Activated naive CD8-positive, alpha-beta T cell treated with anti-CD3 and anti-CD28 coated beads, Interleukin-2, amount 50 U/mL, for 16 hours (primary cell): ENCODE measurements around the gene TAF10.

Experiments used
- DNase-seq: peaks from one replicate; pipeline ENCODE4 v3.0.0-alpha.2; 2020; ENCODE audit warnings: low read depth, low spot score

The TAF10 gene

DNA sequence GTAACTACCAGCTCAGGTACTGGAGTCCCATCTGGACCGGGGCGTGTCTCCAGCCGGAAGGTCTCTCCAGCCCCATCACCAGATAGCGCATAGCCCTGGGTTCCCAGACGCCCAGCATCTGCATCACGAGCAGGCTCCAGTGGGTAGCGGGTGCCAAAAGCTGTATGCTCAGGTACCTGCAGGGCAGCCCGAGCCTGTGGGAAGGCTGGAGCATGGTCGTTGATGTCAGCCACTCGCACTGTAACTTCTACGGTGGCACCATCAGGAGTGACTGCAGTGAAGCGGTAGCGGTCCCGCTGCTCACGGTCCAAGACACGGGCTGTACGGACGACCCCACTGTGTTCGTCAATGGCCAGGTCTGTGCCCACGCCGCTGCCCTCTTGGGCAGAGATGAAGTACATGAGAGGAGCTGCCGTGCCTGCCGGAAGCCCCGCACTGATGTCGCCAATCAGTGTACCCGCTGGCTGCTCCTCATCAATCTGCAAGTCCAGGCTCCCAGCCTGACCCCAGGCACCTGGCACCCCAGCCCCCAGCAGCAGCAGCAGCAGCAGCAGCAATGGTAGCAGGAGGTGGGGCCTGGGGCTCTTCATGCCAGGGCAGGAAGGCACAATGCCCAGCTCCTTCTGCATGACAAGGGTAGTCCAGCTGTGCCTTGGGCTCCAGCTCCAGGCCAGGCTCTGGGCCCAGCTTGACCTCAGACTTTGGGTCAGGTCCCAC lies 29.1 kb upstream of the TAF10 start:
- no peak for DNase-seq

DNA sequence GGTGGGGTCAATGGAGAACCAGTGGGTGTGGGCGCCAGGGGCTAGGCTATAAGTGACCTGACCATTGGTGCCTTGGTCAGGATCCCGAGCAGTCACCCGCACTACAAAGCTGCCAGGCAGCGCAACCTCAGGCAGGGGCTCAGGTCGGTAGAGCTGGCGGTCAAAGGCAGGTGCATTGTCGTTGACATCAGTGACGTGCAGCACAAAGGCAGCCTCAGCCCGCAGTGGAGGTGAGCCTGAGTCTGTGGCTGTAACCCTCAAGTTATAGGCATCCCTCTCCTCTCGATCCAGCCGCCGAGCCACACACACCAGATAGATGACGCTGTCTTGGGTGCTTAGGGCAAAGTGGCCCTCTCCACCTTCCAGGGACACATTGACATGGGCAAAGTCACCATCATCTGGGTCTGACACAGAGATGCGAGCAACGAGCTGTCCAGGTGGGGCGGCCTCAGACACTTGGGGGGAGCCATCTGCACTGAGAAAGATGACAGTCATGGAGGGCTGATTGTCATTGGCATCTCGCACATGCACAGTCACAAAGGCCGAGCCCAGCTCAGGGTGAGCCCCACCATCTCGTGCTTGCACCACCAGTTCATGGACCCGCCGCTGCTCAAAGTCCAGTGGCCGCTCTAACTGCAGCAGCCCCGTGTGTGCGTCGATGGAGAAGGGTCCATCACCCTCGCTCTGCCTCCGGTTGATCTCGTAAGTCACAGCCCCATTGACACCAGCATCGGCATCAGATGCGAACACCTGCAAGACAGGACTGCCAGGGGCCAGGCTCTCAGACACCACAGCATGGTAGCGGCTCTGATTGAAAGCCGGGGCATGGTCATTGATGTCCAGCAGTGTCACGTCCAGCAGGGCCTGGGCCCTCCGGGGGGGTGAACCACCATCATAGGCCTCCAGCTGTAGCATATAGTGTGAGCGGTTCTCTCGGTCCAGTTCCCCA lies 28.3 kb upstream of the TAF10 start:
- no peak for DNase-seq

DNA sequence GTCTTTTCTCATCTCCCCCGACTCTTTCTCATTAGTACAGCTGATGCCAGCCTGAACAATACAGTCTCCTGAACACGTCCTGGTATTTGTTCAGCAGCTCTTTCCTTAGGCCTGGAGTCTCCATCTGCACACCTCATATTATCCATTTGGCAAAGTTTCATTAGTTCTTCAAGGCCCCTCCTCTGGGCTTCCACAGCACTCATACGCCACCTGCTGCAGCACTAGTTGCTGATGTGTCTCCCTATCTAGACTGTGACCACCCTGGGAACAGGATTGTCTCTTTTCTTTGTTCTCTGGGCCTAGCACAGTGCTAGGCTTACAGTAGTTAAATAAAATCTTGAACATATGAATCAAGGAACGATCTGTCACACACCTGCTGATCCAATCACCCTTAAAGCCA lies 26.4 kb upstream of the TAF10 start:
- no peak for DNase-seq

DNA sequence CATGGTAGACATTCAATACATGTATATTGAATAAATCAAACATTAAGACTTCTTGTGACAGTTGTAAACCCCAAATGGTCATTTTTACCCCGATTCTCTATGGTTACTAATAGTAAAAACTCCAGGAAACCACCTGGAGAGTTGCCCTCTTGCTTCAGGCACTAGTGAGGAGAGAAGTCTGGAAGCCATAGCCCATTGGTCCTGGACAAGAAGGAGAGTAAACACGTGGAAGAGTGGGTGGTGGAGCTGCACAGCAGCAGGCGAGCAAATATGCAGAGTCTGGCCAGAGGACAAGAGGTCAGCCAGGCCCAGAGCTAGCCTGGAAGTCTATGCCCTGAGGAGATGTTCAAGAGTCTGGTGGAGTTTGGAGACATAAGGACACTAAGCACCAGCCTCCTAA lies 25.9 kb upstream of the TAF10 start:
- DNase-seq = no peak

DNA sequence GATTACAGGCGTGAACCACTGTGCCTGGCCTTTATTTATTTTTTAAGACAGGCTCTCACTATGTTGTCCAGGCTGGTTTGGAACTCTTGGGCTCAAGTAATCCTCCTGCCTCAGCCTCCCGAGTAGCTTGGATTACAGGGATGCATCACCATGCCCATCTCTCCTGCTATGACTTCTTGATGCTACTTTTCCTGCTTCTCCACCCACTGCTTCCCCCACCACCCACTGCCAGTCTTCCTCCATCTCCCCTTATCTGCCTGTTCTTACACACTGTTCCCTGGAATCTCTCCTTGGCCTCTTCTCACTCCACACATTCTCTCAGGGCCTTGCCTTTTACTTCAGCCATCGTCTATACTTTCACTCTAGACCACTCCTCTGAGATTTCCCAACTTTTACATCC lies 24.5 kb upstream of the TAF10 start:
- no peak for DNase-seq

DNA sequence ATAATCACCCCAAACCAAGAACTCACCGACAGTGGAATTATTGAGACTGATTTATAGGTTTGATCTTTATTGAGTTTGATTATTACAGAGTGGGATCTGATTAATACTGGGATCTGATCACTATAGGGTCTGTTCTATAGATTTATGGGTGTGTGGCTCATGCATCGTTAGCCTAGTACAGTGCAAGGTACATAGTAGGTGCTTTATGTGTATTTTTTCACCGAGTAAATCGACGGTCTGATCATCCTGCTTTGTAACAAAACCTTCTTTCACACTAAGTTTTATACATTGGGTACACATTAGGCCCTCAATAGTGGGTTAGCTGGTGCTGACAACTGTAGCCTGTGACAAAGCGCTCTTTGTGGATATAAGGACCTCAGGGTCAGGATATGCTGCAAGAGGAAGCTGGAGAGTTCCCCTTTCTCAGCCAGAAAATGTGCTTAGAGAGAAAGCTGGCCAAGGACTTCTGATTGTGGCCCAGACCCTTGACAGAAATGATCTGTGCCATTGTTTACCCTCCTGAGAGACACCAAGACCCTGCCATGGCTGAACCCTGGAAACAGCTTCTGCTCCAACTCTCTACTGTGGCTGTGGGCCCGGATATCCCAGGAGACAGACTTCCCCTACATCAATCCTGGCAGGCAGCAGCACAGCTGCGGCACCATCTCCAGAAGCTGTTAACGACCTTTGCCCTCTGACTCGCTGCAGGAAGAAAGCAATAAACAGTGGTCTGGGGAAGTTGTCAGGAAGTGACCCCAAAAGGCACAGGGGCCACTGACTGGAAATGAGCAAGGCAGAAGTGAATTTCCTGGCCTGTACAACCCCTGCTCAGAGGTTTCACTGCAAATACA lies 23.3 kb upstream of the TAF10 start:
- no peak for DNase-seq

DNA sequence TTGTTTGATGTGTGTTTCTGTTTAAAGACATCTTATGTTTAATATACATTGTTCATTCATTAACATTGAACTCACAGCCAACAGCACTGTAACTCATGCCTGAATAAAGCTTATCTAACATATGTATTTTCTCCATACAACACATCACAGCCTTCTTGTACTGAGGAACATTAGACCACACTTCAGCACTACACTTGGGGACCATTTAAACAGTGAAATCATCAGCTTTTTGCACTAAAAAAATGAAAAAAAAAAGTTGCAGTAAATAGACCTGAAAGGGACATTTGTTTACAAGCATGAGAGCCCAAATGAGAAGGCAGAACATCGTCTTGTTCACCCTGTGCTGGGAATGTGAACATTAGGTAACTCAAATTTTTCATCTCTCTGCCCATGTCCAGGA lies 22.5 kb upstream of the TAF10 start:
- no peak for DNase-seq

DNA sequence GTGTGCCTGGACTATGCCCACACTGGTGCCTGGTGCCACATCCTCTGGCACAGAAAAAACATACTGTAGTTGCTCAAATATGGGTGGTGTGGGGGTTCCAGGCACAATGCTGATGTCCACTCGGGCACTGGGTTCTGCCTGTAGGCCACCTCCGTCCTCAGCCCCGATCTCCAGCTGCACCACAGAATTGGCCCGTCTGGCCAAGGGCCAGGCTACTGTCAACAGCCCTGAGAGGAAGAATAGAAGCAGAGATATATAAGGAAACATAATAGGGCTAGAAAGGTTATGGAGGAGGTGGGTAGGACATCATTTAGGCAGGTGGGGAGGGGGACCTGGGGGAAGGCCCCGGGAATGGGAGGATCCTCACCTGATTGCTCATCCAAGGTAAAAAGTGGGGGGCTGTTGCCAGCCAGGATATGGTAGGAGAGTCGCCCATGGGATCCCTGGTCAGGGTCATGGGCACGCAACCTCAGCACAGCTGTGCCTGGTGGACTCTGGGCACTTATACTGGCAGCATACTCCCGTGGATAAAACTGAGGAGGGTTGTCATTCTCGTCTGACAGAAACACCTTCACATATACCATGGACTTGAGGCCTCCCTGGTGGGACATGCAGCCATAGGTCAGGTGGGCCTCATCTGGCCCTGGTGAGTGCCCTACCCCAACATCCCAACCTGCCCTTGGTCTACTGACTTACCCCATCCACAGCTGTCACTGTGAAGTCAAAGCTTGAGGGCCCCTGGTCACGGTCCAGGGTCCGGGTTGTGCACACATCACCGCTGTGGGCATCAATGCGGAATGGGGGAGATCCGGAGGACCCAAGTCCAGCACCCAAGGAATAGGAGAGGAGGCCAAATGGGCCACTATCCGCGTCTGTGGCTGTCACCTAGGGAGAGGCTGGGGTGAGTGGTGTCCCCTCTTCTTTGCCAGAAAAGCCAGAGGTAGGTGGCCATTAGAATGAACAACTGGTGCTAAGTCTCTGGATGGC lies 21.7 kb upstream of the TAF10 start:
- no peak for DNase-seq

DNA sequence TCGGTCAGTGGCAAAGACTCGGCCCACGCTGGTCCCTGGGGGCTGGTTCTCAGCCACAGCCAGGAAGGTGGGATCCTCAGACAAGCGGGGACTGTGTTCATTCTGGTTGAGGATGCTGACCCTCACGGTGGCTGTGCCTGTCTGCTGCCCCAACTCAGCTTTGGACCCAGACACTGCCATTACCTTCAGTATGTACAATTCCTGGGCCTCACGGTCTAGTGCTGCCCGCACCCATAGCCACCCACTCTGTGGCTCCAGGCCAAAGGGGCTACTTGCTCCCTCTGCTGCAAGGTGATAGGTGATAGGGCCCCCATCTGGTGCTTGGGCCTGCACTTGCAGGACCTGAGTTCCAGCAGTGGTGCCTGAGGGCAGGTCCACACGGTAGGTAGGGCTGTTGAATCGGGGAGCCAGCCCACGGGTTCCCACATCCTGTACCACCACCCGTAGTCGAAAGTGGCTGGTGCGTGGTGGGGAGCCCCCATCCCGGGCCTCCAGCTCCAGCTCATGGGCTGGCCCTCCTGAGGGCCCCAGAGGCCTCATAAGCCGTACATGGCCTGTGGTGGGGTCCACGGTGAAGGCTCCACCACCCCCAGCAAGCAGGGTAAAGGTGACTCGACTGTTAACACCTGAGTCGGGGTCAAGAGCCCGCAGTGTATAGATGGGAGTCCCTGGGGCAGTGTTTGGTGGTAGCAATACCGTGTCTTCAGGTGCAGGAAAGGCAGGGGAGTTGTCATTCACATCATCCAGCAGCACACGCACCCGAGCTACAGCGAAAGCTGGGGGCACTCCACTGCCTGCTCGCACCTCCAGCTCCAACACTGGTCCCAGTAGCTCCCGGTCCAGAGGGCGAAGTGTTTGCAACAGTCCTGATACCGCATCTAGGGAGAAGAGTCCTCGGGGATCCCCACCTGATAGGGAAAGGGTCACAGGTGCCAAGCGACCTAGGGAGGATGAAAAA lies 20.4 kb upstream of the TAF10 start:
- DNase-seq = no peak

DNA sequence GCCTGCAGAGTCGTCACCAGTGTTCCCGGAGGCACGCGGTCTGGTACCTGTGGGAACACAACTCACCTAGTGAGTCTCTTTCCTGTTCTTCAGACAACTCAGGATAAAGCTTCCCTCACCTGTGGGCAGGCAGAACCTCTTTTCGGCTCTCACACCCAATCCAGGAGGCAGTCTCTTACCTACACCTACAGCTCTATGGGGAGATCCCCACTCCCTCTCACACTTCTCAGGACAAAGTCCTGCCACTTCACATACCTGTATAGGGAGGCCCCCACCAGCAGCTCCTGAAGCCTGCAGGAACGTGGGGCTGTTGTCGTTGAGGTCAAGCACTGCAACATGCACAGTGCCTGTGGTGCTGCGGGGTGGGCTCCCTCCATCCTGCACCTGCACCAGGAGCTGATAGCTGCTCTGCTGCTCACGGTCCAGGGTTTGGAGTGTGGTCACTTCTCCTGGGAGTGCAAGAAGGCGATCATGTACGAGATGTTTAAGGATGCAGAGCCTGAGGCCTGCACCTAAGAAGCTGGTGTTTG lies 19.4 kb upstream of the TAF10 start:
- DNase-seq = no peak

DNA sequence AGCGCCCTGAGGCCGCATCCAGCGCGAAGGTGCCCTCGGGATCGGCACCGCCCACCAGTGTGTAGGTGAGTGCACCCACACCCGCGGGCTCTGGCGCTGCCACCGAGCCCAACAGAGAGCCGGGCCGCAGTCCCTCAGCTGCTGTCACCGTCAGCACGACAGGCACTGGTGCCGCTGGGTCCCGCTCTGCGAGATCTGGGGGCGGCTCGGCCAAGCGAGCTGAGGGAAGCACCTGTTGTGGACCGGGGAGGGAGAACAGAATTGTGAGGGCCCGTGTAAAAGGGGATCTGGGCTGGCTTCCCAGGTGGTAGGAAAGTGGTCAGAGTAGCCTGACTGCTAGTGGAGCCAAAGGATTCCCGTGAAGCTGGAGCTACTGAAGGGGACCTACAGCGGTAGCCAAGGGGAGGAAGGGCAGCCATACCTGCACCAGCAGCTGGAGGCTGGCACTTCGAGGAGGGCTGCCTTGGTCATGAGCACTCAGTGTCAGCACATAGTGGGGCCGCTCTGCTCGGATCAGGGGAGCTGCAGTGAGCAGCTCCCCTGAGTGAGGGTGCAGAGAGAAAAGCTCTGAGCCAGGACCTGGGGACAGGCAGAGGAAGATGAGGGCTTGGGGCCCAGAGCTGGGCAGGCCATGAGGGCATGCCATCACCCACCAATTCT lies 18.7 kb upstream of the TAF10 start:
- no peak for DNase-seq

DNA sequence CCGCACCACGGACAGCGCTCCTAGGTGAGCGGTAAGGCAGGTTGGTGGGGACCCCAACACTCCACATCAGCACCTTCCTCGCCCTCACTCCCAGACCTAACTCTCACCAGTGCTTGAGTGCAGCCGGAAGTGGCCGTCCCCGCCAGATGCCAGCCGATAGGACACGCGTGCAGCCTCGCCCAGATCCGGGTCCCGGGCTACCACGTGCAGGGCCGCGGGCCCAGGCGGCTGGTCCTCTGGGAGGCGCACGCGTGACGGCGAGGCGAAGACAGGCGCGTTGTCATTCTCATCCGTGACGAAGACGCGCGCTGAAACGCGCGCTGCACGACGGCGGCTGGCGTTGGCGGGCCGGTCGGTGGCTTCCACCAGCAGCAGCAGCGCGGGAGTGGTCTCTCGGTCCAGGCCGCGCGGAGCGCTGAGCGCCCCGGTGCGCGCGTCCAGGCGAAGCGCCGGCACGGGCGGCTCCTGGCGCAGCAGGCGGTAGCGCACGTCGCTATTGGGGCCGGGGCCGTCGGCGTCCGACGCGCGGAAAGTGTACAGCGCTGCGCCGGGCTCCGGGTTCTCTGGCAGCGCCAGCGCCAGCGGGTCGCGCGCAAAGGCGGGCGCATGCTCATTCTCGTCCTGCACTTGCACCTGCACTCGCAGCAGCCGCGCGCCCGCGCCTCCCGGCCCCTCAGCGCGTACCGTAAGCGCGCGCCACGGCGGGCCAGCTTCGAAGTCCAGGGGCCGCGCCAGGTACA lies 18.0 kb upstream of the TAF10 start:
- DNase-seq = no peak

DNA sequence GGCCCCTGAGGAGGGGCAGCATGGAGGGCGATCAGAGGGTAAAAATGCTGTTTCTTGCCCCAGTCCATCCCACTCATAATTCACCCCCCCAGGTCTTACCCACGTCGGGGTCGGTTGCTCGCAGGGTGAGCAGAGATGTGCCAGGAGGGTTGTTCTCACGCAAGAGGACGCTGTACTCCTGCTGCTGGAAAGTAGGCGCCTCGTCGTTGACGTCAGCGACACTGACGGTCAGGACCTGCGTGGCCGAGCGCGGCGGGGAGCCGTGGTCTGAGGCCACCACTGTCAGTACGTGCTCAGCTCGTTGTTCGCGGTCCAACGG lies 17.5 kb upstream of the TAF10 start:
- no peak for DNase-seq

DNA sequence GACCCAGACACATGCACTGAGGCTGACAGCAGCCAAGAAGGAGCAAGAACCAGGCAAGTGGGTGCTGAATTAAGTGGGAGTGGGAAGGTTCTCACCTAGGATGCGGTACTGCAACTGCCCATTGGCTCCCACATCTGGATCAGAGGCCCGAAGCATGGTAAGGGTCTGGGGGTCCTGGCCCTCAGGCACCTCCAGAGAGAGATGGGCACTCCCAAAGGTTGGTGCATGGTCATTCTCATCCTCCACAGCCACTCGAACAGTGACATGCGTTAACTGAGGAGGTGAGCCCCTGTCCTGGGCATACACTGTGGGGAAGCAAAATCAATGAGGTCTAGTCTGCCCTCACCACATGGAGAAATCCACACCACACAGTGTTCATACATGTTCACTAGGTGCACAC lies 16.5 kb upstream of the TAF10 start:
- DNase-seq = no peak

DNA sequence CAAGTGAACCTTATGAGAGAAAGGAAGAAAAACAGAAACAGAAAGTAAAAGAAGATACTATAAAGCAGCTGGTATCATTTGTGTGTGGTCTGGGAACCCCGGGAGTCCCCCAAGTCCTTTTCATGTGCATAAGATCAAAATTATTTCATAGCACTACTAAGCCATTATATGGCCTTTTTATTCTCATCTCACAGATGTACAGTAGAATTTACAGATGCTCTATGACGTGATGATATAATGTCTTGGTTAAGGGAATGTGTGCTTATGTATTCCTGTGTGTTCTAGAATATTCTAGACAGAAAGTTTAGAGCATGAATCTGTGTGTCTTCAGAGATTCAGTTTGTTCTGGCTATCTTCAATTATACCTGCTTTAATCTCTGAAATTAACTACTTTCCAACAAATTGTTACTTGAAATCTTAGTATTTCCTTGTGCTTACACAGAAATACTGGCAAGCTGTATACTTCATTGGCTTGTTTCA lies 15.8 kb upstream of the TAF10 start:
- DNase-seq = no peak

DNA sequence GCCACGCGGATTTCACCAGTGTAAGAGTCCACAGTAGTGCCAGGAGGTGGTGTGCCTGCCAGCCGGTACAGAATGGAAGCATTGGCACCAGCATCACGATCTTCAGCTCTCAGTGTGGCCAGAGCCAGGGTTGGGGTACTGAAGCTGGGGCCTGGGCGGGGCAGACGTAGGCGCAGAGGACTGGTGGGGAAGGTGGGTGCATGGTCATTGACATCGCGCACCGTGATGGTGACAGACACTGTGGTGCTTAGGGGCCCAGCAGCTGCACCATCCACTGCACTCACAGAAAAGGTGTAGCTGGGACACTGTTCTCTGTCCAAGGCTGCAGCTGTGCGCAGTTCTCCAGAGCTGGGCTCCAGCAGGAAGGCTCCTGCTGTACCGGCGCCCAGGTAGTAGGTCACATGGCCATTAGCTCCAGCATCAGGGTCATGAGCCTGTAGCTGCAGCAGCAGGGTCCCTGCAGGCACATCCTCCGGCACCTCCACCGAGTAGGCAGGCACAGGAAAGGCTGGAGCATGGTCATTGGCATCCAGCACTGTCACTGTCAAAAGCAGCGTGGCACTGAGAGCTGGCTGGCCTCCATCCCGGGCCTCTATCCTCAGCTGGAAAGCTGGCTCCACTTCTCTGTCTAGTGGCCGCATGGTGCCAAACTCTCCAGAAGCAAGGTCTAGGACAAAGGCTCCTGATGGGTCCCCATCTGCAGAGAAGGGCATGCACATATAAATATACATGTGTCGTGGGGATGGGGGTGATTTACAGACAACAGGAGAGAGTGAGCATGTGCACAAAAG lies 15.2 kb upstream of the TAF10 start:
- no peak for DNase-seq

DNA sequence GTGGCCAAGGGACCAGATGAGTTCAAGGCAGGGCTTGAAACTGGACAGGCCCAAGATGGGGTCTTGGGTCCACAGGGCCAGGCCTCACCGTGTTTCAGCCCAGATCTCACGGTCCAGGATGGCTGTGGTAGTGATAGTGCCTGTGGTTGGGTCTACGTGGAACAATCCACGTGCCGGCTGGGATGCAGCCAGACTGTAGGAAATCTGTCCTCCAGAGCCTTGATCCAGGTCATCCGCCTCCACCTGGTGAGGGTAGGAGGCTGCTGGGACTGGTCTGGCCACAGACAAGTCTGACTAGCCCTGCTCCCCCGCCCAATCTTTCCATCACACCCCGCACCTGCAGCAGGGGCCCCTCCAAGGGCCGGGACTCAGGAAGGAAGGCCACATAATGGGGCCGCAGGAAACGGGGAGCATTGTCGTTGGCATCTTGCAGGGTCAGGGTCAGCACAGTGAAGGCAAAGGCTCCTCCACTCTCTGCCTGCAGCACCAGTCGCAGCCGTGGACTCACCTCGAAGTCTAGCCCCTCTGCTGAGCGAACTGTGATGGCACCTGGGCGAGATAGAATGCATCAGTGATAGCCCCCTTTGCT lies 13.9 kb upstream of the TAF10 start:
- no peak for DNase-seq
